ENCODE results near the gene CUL3. TPM values are rescaled to one million over a fixed set of nuclear protein-coding genes. Genes with fewer than 3 reads are reported as not detected.

CUL3 gene
- total and polyA plus RNA-seq, 2 of the 8 experiments (the other 6 are each of a cell fraction or from before 2014, with no cell fraction given), result 28.5 to 113 TPM

GRCh38 chr2:224574423-224575084 is 10.6 kb downstream of the CUL3 start:
- Histone ChIP-seq H3K4me1 (replicated peaks in 1 of 4; ENCODE audit: control insufficient read depth in 3 of 4, insufficient read depth in 4 of 4, low read length in 3 of 4) (peaks cover 0 to 17% (median 4%) of the 10 kb centered on the region in 4 experiments; a peak in 4 of 7 replicates), H3K79me1 (ENCODE audit: low read depth, low read length) (peaks cover 3% of the 10 kb centered on the region; the same call in 1 of the 2 replicates), H4K5ac (ENCODE audit: insufficient read length, low read depth, low read length) (no peak overlapping the region), H4K8ac (ENCODE audit: extremely low read depth, insufficient read depth, low read length) (no peak overlapping the region), H2BK20ac (ENCODE audit: low read length) (no peak overlapping the region), H3K14ac (ENCODE audit: insufficient read length) (no peak overlapping the region), H3K4ac (replicated peaks; ENCODE audit: insufficient read length, low read depth, low read length) (no peak overlapping the region), H2BK15ac (ENCODE audit: low read length) (no peak overlapping the region), H2AFZ (ENCODE audit: low read length) (no peak overlapping the region), H3K27ac (ENCODE audit: low read depth, low read length) (no peak overlapping the region), H3K9me3 (ENCODE audit: insufficient read depth in 2 of 2, low read depth in 1 of 2, low read length in 1 of 2) (no peaks in the 10 kb centered on the region), H3K18ac (ENCODE audit: extremely low read depth, low read length) (no peak overlapping the region), H2BK12ac (ENCODE audit: low read depth, low read length) (no peak overlapping the region), H2BK5ac (ENCODE audit: low read depth, low read length) (no peak overlapping the region), H3K79me2 (ENCODE audit: control insufficient read depth in 1 of 2, insufficient read depth in 2 of 2, low read length in 2 of 2) (peaks cover 31 to 100% of the 10 kb centered on the region in 2 experiments), H3K56ac (replicated peaks; ENCODE audit: insufficient read length, low read depth, low read length) (no peak overlapping the region), H3K23ac (ENCODE audit: insufficient read length) (no peak overlapping the region), H3K4me3 (ENCODE audit: extremely low read depth in 1 of 4, insufficient read depth in 2 of 4, low read depth in 3 of 4, low read length in 4 of 4) (peak overlapping the region in 1 of 4 experiments; percentile 28; a peak in 2 of 8 replicates), H3K23me2 (ENCODE audit: low read depth, low read length) (no peaks in the 10 kb centered on the region), H3K27me3 (replicated peaks in 1 of 4; ENCODE audit: control insufficient read depth in 3 of 4, extremely low read depth in 1 of 4, insufficient read depth in 3 of 4, low read length in 3 of 4) (no peaks in the 10 kb centered on the region), H2AK5ac (ENCODE audit: low read depth, low read length) (no peak overlapping the region), H3K36me3 (ENCODE audit: control insufficient read depth in 2 of 4, insufficient read depth in 4 of 4, low read length in 3 of 4) (no peaks in the 10 kb centered on the region), H4K91ac (replicated peaks; ENCODE audit: insufficient read length, low read length) (no peak overlapping the region), H3K9ac (replicated peaks in 1 of 4; ENCODE audit: extremely low read depth in 1 of 4, low read depth in 3 of 4, low read length in 3 of 4) (no peak overlapping the region), H3K4me2 (ENCODE audit: insufficient read depth in 1 of 2, low read depth in 2 of 2, low read length in 2 of 2) (no peak overlapping the region; a peak in 2 of 4 replicates), H2BK120ac (replicated peaks; ENCODE audit: low read depth, low read length) (no peak overlapping the region), H4K20me1 (replicated peaks in 1 of 2; ENCODE audit: control insufficient read depth in 1 of 2, insufficient read depth in 2 of 2, low read length in 2 of 2) (peaks cover 19 to 30% of the 10 kb centered on the region in 2 experiments)
- WGBS, 2 experiments (ENCODE audit: extremely low coverage in 1 of 2, insufficient coverage in 1 of 2, insufficient read length in 1 of 2, insufficient replicate concordance in 2 of 2, low coverage in 1 of 2, low lambda C conversion rate in 2 of 2, missing lambda C conversion rate in 1 of 2), result 53% methylated on average over 3 of the region's 3 CpGs; no CpG with 5 or more reads in 1 of the 2 experiments
- FAIRE-seq (peak; percentile 71), DNase-seq (ENCODE audit: low read depth in 1 of 2, low spot score in 2 of 2) (no peak)
- no peak for TF ChIP-seq MAX (IDR thresholded peaks at IDR 0.05)
- peak; percentile 84 for TF ChIP-seq FOSL1 (IDR thresholded peaks at IDR 0.05; ENCODE audit: insufficient read depth, low read depth, low read length)
- ChIA-PET CTCF (ENCODE audit: partially characterized antibody) (interaction anchor here (0.5 to 1.5 kb wide), 4 partner anchors 11 to 819 kb away, joined by 3 to 4 read pairs (median 3); no protein-coding TSS in a partner anchor), POLR2A (ENCODE audit: partially characterized antibody) (interaction anchor here (1.0 to 1.4 kb wide), 2 partner anchors 9 to 11 kb away, joined by 3 to 4 read pairs; no protein-coding TSS in a partner anchor)

Data from H1 (cell line).